ENCODE measurements around the gene MAVS.

MAVS gene

GRCh38 chr20:3821996-3822395 is 24.6 kb upstream of the MAVS start:
- TF ChIP-seq SIN3A (IDR thresholded peaks at IDR 0.05; ENCODE audit: borderline replicate concordance, insufficient read depth, low read length) (no peak), POLR2AphosphoS5 (IDR thresholded peaks at IDR 0.05; ENCODE audit: low read depth, low read length) (no peak), REST (IDR thresholded peaks at IDR 0.05; ENCODE audit: insufficient read depth in 1 of 2, low read depth in 2 of 2, low read length in 2 of 2) (no peak), FOXP2 (optimal IDR thresholded peaks at IDR 0.05; ENCODE audit: borderline replicate concordance, extremely low read depth, extremely low read length, insufficient read depth) (no peak), TAF1 (IDR thresholded peaks at IDR 0.05; ENCODE audit: borderline replicate concordance, insufficient read depth, low read length) (no peak)

- no peak for TF ChIP-seq POLR2AphosphoS5 (IDR thresholded peaks at IDR 0.05; ENCODE audit: low read depth, low read length)
- no peak for TF ChIP-seq TAF1 (IDR thresholded peaks at IDR 0.05; ENCODE audit: borderline replicate concordance, insufficient read depth, low read length)
- no peak for TF ChIP-seq REST (IDR thresholded peaks at IDR 0.05; ENCODE audit: insufficient read depth in 1 of 2, low read depth in 2 of 2, low read length in 2 of 2)
- no peak for TF ChIP-seq FOXP2 (optimal IDR thresholded peaks at IDR 0.05; ENCODE audit: borderline replicate concordance, extremely low read depth, extremely low read length, insufficient read depth)
- TF ChIP-seq SIN3A (IDR thresholded peaks at IDR 0.05; ENCODE audit: borderline replicate concordance, insufficient read depth, low read length), result no peak
Observed at GRCh38 chr20:3823881-3824280, 22.8 kb upstream of the MAVS start.

DNA sequence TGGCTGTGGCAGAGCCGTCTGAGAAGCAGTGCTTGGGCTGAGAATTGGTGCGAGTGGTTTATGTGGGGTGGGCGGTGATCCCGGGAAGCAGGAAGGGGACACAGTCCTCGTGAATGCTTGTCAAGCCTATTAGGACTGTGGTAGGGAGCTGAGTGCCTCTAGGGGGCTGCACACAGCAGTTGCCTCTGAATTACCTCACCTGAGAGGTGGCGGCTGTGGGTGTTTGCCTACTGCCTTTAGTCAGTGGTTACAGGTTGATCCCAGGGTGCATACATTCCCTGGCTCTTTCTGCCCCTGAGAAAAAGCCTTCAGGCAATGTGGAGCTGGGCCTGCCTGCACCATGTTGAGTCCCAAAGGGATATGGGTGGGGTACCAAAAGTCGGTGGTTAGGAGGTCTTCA is 21.1 kb upstream of the MAVS start:
- TF ChIP-seq TAF1 (IDR thresholded peaks at IDR 0.05; ENCODE audit: borderline replicate concordance, insufficient read depth, low read length) (no peak), POLR2AphosphoS5 (IDR thresholded peaks at IDR 0.05; ENCODE audit: low read depth, low read length) (no peak), SIN3A (IDR thresholded peaks at IDR 0.05; ENCODE audit: borderline replicate concordance, insufficient read depth, low read length) (no peak), REST (IDR thresholded peaks at IDR 0.05; ENCODE audit: insufficient read depth in 1 of 2, low read depth in 2 of 2, low read length in 2 of 2) (no peak), FOXP2 (optimal IDR thresholded peaks at IDR 0.05; ENCODE audit: borderline replicate concordance, extremely low read depth, extremely low read length, insufficient read depth) (no peak)

DNA sequence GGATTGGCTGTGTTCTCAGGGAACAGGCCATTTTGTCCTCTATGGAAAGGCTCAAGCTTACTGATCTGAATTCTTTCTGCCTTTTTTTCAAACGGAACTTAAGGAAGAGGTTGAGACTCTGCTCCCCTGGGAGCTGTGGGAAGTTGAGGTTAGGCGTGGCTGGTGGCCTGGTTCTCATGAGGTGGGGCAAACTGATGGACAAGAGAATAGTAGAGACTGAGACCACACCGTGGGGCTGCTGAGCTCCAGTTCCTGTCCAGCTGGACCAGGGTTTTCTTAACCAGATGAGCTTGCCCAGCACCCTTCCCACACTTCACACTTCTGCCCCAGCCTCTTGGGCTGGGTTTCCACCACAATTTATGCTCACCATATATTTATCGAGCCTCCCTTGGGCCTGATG is 20.2 kb upstream of the MAVS start:
- TF ChIP-seq FOXP2 (optimal IDR thresholded peaks at IDR 0.05; ENCODE audit: borderline replicate concordance, extremely low read depth, extremely low read length, insufficient read depth) (no peak), SIN3A (IDR thresholded peaks at IDR 0.05; ENCODE audit: borderline replicate concordance, insufficient read depth, low read length) (no peak), POLR2AphosphoS5 (IDR thresholded peaks at IDR 0.05; ENCODE audit: low read depth, low read length) (no peak), REST (IDR thresholded peaks at IDR 0.05; ENCODE audit: insufficient read depth in 1 of 2, low read depth in 2 of 2, low read length in 2 of 2) (no peak), TAF1 (IDR thresholded peaks at IDR 0.05; ENCODE audit: borderline replicate concordance, insufficient read depth, low read length) (no peak)

DNA sequence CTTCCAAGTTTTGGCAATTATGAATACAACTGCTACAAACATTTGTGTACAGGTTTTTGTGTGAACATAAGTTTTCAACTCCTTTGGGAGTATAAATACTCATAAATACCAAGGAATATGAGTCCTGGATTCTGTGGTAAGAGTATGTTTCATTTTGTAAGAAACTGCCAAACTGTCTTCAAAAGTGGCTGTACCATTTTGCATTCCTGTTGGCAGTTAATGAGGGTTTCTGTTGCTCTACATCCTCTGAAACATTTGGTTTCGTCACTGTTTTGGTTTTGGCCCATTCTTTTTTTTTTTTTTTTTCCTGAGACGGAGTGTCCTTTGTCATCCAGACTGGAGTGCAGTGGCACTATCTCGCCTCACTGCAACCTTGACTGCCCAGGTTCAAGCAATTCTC is 17.8 kb upstream of the MAVS start:
- no peak for TF ChIP-seq TAF1 (IDR thresholded peaks at IDR 0.05; ENCODE audit: borderline replicate concordance, insufficient read depth, low read length)
- no peak for TF ChIP-seq SIN3A (IDR thresholded peaks at IDR 0.05; ENCODE audit: borderline replicate concordance, insufficient read depth, low read length)
- TF ChIP-seq POLR2AphosphoS5 (IDR thresholded peaks at IDR 0.05; ENCODE audit: low read depth, low read length), result no peak
- TF ChIP-seq REST (IDR thresholded peaks at IDR 0.05; ENCODE audit: insufficient read depth in 1 of 2, low read depth in 2 of 2, low read length in 2 of 2), result no peak
- no peak for TF ChIP-seq FOXP2 (optimal IDR thresholded peaks at IDR 0.05; ENCODE audit: borderline replicate concordance, extremely low read depth, extremely low read length, insufficient read depth)
